Mucosa of gallbladder (tissue), 1 donor: ENCODE data around the gene CYP4X1. TPM values are rescaled to one million over a fixed set of nuclear protein-coding genes. Genes with fewer than 3 reads are reported as not detected.
A peak's percentile ranks its signal among the peaks of the same experiment; 100 is the strongest.
"Not testable (repeated sequence)": the region's sequence is repeated elsewhere in the genome, so short reads cannot be mapped to it uniquely, and the experiment has no call there.

Experiments used
- DNase-seq: peaks from one replicate; pipeline ENCODE4 v3.0.0-alpha.2; 2020; ENCODE audit warnings: low spot score
- total RNA-seq: library from RNA; stranded (reverse); gene quantifications from one replicate; pipeline ENCODE4 v1.2.1, GENCODE V29; 2021
- donor health status: DM: no; HTN: no; CAD: no.

Gene CYP4X1, protein sequence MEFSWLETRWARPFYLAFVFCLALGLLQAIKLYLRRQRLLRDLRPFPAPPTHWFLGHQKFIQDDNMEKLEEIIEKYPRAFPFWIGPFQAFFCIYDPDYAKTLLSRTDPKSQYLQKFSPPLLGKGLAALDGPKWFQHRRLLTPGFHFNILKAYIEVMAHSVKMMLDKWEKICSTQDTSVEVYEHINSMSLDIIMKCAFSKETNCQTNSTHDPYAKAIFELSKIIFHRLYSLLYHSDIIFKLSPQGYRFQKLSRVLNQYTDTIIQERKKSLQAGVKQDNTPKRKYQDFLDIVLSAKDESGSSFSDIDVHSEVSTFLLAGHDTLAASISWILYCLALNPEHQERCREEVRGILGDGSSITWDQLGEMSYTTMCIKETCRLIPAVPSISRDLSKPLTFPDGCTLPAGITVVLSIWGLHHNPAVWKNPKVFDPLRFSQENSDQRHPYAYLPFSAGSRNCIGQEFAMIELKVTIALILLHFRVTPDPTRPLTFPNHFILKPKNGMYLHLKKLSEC
- 0.78 TPM for total RNA-seq

DNA sequence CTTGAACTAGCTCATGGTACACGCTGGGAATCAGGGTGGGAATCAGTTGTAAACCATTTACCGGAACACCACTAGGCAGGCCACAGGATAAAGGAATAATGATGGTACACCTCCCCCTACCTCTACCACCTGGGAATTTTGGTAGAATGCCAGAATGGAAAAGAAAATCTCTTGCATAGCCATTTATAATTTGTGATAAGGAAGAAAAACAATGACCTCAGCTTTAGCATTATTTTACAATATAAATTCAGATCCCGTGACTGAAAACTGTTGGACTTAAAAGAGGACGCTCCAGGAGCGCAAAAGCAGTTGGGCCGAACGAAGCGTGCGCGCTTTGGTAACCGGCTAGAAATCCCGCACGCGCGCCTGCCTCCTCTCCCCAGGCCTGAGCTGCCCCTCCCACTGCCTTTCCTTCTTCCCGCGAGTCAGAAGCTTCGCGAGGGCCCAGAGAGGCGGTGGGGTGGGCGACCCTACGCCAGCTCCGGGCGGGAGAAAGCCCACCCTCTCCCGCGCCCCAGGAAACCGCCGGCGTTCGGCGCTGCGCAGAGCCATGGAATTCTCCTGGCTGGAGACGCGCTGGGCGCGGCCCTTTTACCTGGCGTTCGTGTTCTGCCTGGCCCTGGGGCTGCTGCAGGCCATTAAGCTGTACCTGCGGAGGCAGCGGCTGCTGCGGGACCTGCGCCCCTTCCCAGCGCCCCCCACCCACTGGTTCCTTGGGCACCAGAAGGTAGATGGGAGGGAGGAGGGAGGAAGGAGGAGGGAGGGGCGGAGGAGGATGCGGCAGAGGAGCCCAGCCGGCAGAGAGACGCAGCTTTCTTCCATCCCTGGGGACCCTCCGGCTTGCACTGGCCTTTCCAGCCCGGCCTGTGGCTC lies at the start of gene CYP4X1:
CYP4X1 (plus strand) TSS at position 402 of the 873 bp plus-strand sequence; CDS start at position 551, 149 bp downstream.
- DNase-seq, result no peak

DNA sequence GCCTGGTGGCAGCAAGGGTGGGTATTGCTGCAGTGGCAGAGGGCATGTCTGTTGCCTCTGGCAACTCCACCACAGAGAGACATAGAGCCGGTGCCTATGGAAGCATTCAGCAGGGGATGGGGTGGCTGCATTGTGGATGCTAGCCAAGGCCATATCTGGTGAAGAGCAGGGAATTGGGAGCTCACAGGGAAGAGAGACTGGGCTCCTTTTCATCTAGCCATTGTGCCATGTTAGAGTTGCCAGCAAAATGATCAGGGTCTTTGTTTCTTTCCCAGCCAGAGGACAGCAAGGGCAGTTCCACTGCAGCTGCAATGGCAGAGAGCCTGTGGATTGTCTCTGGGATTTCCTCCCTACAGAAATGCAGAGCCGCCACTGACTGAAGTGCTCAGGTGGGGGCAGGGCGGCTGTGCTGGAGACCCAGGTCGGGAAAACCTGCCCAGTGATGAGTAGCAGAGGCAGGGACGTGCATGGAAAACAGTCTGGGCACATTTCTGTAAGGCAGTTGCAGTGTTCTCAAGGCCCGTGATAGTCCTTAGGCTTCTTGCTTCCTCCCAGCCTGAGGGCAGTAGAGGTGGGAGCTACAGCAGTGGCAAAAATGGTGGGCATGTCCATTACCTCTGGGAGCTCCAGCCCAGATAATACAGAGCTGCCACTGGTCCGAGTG lies 40.2 kb upstream of the CYP4X1 start:
- no peak for DNase-seq

DNA sequence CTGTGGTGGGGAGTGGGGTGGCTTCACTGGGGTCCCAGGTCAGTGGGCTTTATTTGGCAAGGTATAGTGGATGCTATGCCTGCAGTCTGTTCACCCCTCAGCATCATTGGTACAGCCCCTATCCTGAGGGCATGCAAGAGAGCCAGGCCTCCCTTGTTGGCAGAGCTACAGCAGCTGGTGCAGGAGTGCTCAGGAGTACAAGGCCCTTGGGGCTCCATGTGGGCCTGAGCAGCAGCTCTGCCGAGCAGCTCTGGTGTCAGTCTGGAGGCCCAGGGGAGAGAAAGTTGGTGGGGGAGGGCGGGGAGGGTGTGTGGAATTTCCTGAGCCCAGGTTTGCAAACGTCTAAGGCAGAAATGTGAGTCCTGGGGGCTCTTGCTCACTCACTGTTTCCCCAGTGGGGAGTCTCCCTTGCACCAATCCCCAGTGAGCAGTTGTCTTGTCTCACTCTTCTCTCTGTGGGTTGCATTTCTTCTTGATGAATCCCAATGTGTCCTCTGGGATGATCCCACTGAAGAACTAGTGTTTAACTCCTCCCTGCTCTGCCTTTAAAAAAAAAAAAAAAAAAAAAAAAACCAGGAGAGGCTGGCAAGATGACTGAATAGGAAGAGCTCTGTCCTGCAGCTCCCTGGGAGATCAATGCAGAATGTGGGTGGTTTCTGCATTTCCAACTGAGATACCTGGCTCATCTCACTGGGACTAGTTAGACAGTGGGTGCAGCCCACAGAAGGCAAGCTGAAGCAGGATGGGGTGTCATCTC lies 39.5 kb upstream of the CYP4X1 start:
- no peak for DNase-seq

DNA sequence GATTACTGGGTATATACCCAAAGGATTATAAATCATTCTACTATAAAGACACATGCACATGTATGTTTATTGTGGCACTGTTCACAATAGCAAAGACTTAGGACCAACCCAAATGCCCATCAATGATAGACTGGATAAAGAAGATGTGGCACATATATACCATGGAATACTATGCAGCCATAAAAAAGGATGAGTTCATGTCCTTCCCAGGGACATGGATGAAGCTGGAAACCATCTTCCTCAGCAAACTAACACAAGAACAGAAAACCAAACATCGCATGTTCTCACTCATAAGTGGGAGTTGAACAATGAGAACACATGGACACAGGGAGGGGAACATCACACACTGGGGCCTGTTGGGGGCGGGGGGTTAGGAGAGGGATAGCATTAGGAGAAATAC lies 32.9 kb upstream of the CYP4X1 start:
- DNase-seq, result not testable (repeated sequence)

DNA sequence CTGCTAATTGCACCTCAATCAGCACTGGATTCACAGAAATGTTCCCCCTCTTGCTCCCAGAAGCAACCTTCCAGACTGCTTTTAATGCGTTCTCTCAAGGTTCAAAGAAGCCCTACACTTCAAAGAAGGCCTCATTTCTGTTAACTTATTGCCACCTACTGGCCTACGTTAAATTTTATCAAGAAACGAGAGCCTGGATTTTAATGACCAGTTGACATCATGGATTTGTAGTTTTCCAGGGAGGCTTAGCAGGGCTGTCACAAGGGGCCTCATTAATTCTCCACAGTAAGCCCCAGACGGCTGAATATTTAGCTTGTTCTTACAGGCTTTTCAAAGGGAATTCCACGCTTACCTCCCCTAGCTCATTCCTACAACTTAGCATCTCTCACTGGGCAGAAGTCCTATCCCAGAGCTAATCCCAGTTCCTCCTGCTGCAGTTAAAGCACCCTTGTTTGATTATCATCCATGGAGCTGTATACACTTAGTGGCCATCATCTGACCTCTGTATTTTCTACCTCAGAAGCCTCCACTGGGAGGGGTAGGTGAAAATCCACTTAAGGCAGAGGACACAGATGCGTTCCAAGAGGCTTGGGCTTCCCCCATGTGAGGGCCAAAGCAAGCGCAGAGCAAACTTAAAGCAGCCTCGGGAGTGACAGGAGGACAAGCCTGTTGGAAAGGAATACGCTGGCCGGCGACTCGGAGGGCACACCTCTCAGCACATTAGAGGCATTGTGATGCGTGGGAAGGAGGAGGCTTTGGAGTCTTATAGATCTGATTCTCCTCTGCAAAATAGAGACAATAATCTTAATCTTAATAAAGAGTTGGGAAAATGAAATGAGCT lies 32.2 kb upstream of the CYP4X1 start:
- no peak for DNase-seq

DNA sequence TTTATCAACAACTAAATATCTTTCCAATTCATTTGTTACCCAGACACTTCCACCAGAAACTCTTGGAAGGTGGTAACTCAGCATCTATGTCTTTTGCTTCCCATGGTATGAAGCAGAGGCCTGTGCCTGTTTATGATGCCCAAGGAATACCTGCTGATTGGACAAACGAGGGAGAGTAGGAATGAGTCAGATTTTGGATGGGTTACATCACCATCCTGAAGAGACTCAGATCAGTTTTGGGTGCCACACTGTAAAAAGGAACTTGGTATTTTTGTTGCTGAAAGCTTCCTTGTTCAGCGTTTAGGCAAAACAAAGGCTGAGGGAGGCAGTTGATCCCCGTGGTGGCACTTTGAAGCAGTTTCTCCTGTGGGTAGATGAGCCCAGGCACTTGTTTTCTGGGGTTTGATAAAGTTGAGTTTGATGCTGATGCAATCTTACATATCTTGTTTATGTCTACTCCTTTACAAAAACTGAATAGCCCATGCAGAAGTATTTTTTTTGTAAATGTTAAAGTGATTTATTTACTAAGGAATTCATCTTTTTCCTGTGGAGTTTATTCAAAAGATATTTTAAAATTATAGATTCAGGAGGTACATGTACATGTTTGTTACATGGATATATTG lies 26.7 kb upstream of the CYP4X1 start:
- DNase-seq, result no peak

DNA sequence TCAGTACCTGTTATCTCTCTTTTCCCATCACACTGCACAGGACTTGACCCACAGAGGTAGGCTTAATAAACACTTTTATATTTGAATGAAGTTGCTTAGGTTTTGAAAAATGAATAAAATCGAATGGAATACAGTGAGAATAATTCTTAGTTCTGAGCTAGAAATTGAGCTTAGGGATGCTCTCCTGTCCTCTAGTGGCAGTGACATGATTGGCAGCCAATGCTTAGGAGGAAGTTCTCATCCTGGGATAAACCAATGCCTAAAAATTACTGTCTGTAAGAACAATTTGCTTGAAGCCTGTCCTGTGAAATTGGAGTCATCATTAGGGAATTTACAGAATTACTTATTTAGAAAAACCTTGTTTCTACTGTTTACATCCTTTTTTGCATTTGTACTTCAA lies 21.3 kb upstream of the CYP4X1 start:
- DNase-seq, result no peak

DNA sequence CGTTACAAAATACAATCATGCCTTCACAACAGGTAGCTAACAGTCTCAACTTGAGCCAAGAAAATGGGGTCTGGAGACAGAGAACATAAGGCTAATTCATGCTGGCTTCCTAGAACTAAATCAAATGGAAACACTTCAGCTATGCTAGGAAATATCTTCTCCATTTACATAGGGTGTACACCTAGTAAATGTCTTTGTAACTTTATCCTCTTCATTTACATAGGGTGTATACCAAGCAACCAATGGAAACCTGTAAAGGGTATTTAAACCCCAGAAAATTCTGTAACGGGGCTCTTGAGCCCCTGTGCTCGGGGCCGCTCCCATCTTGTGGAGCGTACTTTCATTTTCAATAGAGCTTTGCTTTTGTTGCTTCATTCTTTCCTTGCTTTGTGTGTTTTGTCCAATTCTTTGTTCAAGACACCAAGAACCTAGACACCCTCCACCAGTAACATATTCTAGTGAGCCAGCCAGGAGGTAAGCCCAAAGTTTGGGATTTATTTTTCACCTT lies 19.5 kb upstream of the CYP4X1 start:
- no peak for DNase-seq

DNA sequence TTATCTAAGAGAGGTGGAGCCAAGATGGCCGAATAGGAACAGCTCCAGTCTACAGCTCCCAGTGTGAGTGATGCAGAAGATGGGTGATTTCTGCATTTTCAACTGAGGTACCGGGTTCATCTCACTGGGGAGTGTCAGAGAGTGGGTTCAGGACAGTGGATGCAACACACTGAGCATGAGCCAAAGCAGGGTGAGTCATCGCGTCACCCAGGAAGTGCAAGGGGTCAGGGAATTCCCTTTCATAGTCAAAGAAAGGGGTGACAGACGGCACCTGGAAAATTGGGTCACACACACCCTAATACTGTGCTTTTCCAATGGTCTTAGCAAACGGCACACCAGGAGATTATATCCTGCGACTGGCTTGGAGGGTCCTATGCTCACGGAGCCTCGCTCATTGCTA lies 17.0 kb upstream of the CYP4X1 start:
- not testable (repeated sequence) for DNase-seq

DNA sequence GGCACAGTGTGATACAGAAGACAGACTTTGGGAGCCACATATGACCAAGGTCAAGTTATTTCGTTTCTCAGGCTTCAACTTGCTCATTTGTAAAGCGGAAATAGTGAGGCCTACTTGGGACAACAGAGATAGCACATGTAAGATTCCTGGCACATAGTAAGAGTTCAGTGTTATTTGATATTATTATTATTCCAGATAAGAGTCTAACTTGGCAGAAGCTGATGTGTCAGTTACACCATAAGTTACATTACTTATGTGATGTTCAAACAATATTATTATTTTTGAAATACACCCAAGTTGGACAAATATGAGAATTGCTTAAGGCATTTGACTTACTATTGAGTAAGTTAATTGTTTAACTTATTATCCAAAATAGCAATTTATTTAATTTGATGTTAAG lies 10.2 kb upstream of the CYP4X1 start:
- DNase-seq, result no peak

DNA sequence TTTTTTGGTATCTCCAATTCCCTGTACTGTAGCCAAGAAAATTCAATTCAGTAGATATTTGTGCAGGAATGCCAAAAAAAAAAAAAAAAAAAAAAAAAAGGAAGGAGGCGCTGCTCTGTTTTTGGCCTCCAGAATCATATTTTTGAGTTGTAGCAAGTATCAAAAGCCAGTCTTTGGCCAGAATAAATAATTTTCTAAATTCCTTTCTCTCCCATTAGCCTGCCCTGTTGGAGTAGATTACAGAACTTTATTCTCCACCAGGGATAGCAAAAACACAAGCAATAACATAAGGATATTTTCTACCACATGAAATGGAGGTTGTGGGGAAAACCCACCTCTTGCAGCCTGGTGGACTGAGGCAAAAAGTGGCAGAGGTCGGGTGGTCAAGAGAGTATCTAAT lies 2.4 kb upstream of the CYP4X1 start:
- DNase-seq, result no peak

DNA sequence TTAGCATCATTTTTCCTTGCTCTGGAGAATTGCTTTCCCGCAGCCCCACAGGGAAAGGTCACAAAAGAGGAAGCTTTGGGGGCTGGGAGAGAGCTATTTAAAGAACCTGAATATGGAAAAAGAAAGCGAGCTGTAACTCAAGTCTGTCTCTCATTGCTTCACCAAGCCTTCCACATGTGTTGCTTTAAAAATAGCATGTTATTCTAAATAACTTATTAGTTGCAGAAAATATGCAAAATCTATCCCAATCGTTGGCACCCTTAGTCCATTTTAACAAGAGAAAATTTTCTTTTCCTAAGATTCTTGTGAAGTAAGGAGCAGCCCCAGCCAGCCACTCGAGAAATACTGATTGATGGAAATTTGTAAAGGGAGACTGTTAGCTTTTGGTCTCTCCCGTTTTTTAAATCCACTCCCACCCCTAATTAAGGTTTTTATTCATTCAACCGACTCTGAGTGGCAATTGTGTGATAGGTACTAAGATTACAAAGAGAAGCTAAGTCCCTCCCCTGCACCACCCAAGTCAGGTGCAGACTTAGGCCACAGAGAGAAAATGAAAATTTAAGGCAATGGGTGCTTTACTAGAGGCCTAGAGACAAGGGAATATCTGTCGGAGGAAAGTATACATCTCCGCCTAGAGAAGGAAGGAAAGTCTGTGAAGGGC lies 802 bp downstream of the CYP4X1 start:
- DNase-seq, result no peak

DNA sequence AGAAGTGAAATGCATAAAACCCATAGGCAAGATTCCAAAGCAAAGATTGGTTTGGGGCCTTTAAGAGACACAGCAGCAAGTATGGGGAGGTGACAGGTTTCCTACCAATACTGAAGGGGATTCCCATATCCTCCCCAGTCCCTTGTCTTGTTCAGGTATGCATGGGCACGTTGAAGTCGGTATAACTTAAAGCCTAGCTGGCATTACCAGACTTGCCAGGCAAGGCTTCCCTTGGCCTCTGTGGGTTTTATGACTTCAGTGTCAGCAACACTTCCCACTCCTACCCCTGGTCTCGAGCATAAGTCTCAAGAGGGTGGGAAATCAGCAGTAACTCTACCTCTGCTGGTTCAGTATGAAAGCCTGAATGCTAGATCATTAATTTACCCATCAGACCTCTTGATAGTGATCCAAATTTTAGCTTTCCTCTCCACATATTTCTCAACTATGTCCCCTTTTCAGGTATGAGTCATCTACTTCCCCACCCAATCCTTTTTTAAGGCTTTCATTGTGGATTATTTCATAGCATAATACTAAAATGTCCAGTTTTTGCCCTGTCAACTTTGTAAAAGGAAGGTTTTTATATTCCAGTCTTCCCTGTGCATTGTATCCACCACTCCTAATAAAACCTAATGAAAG lies 6.8 kb downstream of the CYP4X1 start:
- no peak for DNase-seq

DNA sequence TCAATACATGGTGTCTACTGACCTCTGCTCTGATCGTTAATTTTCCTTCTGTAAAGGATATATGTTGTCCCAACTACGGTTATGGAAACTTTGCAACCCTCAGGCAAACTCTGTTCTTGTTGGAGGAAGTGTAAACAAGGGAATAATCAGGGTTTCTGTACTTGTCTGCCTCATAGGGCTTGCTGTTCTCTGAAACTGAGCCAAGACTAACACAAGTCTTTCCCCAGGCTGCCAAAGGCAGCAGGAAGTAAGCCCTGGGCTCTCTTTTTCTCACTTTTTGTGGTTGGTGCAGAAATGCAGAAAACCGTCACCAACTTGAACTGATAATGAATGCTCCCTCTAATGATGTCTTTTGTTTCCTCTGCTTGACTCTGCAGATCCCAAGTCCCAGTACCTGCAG lies 7.6 kb downstream of the CYP4X1 start:
- peak; percentile 14 for DNase-seq

DNA sequence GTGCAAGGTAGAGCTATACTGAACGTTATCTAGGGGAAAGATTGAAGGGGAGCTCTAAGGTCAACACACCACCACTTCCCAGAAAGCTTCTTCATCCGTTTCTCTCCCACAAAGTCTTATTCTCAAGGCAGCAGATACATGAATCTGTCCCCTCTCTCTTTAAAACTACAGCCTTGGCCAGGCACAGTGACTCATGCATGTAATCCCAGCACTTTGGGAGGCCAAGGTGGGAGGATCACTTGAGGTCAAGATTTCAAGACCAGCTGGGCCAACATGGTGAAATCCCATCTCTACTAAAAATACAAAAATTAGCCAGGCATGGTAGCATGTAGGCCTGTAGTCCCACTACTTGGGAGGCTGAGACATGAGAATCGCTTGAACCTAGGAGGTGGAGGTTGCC lies 8.1 kb downstream of the CYP4X1 start:
- DNase-seq, result no peak

DNA sequence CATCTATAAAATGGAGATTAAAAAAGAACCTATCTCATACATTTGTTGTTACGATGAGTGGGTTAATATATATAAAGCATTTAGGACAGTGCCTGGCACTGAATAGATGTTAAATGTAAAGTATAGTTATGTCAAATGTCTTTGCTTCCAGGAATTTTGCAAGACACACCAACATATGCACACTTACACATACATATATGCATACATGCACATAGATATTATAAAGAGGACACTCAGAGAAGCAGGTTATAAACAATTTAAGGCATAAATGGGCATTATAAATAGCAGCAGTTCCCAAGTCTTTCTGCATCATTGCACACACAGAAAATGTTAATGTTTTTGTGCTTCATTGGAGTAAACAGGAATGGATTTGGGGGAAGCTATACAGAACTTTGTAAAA lies 13.3 kb downstream of the CYP4X1 start:
- no peak for DNase-seq

DNA sequence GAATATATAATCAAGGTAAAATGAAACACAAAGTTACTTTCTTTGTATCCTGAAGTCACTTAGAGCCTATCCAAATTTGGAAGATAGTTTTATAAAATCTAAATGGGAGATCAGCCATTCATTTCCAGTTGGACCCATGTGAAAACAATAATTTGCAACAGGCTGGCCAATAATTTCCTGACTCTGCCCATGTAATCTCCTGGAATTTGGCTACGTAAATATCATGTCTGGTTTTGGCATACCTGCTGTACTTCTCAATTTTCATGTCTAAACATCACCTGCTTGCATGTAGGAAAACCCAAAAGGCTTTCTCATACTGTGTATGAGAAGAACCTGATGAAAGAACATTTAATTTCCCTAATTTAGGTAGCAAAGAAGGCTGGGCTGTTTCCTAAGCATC lies 35.9 kb downstream of the CYP4X1 start:
- no peak for DNase-seq

DNA sequence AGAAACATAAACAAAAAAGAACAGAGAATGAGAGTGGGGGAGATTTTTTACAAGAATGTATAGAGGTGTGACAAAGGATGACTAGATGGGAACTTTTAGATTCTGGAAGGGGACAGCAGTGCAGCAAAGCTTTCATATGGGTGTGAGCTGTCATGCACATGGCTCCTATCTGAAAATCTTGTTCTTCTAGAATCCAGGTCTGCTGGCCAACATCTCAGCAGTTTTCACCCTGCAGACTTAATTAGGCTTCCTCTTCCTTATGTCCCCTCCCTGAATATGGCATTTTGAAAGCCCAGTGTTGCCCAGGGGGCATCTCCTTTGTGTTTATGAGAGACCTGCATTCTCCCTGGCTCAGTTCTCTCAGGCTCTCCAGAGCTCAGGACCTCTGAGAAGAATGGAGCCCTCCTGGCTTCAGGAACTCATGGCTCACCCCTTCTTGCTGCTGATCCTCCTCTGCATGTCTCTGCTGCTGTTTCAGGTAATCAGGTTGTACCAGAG lies 43.7 kb downstream of the CYP4X1 start, which contains the start of gene CYP4Z1:
CYP4Z1 (plus strand) TSS at position 135 of the 498 bp plus-strand sequence; CDS start at position 395, 260 bp downstream.
- no peak for DNase-seq
